ENCODE data around the gene SLC25A48.

- TF ChIP-seq MAFK (IDR thresholded peaks at IDR 0.05; ENCODE audit: low read depth, low read length) (no peak), ELK1 (IDR thresholded peaks at IDR 0.05; ENCODE audit: borderline replicate concordance, low read depth, low read length) (no peak), FOS (IDR thresholded peaks at IDR 0.05; ENCODE audit: low read depth, low read length) (no peak), POLR2A (IDR thresholded peaks at IDR 0.05; ENCODE audit: low read depth, low read length) (no peak), RAD21 (IDR thresholded peaks at IDR 0.05; ENCODE audit: low read length) (no peak), RFX5 (IDR thresholded peaks at IDR 0.05; ENCODE audit: low read depth, low read length) (no peak), CTCF (conservative IDR thresholded peaks at IDR 0.05; ENCODE audit: low read depth, low read length) (no peak), SMC3 (IDR thresholded peaks at IDR 0.05; ENCODE audit: low read depth, low read length) (no peak)
These were observed 48.6 kb downstream of the SLC25A48 start for GRCh38 chr5:135883026-135883425.
